GM12878 (cell line): ENCODE data around the gene ADGRL2.

ENCODE experiments used
- BHLHE40 ChIP-seq, 2 experiments: fragments of 450-650 bp in 1 of 2; IDR thresholded peaks; 2 replicates each; pipeline ENCODE4 v1.6.1; 2011 to 2017; ENCODE audit warnings: low read depth in 2 of 2, borderline replicate concordance in 1 of 2, improper control_type of control experiment in 1 of 2, low read length in 1 of 2, mild to moderate bottlenecking in 1 of 2
- EP300 ChIP-seq, 2 experiments: fragments of 150-350 bp in 1 of 2; IDR thresholded peaks; 2 replicates each; pipeline ENCODE4 v1.6.1; 2011 to 2012; ENCODE audit warnings: low read depth in 2 of 2, low read length in 2 of 2, borderline replicate concordance in 1 of 2, improper control_type of control experiment in 1 of 2, inconsistent platforms in 1 of 2; ENCODE audit not compliant: control insufficient read depth in 1 of 2
- EZH2 ChIP-seq: IDR thresholded peaks from 2 replicates; pipeline ENCODE4 v1.6.1; 2012; ENCODE audit warnings: low read depth, mild to moderate bottlenecking, control low read depth, inconsistent platforms, low read length, borderline replicate concordance; ENCODE audit not compliant: control insufficient read depth
- FOXK2 ChIP-seq: fragments of 450-650 bp; IDR thresholded peaks from 2 replicates; pipeline ENCODE4 v1.6.1; 2017; ENCODE audit warnings: mild to moderate bottlenecking, moderate library complexity
- GABPA ChIP-seq: IDR thresholded peaks from 2 replicates; pipeline ENCODE4 v1.6.1; 2014; ENCODE audit warnings: antibody characterized with exemption, low read depth, mild to moderate bottlenecking, inconsistent platforms
- POLR2A ChIP-seq: IDR thresholded peaks from 2 replicates; pipeline ENCODE4 v1.6.1; 2011; ENCODE audit warnings: low read depth, mild to moderate bottlenecking, low read length
- TCF12 ChIP-seq: IDR thresholded peaks from 2 replicates; pipeline ENCODE4 v1.6.1; 2011; ENCODE audit warnings: low read depth, mild to moderate bottlenecking, low read length
- TF ChIP-seq, protein P1 (sequence below), 3 experiments: IDR thresholded peaks in 2 of 3; conservative IDR thresholded peaks in 1 of 3; 2 replicates each; pipeline ENCODE4 v1.5.1; 2011; ENCODE audit warnings: low read depth in 3 of 3, low read length in 3 of 3, mild to moderate bottlenecking in 3 of 3, control low read depth in 2 of 3, moderate library complexity in 2 of 3, inconsistent platforms in 1 of 3, mixed read lengths in 1 of 3; ENCODE audit not compliant: control insufficient read depth in 2 of 3, insufficient read depth in 1 of 3; ENCODE audit errors: extremely low read depth in 1 of 3

DNA sequence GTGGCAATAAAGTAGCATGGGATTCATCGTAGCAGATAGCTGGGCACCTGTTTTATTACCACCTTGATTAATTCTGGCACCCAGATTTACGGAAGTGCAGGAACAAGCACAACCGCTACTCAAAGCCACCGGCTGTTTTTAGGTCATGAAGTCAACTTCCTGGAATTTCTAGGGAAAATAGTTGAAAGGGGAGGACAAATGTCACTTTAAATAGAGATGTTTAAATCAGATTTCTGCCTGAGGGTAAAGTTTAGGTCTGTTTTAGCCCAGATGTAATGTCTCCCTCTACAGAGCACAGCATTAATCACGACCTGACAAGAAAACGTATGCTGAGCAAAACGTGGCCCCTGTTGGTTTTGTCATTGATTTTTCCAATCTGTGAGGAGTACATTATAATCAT is 8.0 kb downstream of the ADGRL2 start:
- TF ChIP-seq, protein P1, sequence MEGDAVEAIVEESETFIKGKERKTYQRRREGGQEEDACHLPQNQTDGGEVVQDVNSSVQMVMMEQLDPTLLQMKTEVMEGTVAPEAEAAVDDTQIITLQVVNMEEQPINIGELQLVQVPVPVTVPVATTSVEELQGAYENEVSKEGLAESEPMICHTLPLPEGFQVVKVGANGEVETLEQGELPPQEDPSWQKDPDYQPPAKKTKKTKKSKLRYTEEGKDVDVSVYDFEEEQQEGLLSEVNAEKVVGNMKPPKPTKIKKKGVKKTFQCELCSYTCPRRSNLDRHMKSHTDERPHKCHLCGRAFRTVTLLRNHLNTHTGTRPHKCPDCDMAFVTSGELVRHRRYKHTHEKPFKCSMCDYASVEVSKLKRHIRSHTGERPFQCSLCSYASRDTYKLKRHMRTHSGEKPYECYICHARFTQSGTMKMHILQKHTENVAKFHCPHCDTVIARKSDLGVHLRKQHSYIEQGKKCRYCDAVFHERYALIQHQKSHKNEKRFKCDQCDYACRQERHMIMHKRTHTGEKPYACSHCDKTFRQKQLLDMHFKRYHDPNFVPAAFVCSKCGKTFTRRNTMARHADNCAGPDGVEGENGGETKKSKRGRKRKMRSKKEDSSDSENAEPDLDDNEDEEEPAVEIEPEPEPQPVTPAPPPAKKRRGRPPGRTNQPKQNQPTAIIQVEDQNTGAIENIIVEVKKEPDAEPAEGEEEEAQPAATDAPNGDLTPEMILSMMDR (IDR thresholded peaks at IDR 0.05 in 2 of 3, conservative IDR thresholded peaks at IDR 0.05 in 1 of 3; ENCODE audit: control insufficient read depth in 2 of 3, extremely low read depth in 1 of 3, insufficient read depth in 1 of 3, low read depth in 3 of 3, low read length in 3 of 3): no peak; a peak in 1 of 6 replicates
- no peak for TF ChIP-seq EZH2
- TF ChIP-seq POLR2A: no peak
- no peak for TF ChIP-seq BHLHE40 (IDR thresholded peaks at IDR 0.05; ENCODE audit: borderline replicate concordance in 1 of 2, low read depth in 2 of 2, low read length in 1 of 2)
- TF ChIP-seq EP300 (IDR thresholded peaks at IDR 0.05; ENCODE audit: borderline replicate concordance in 1 of 2, control insufficient read depth in 1 of 2, low read depth in 2 of 2, low read length in 2 of 2): no peak
- no peak for TF ChIP-seq TCF12
- TF ChIP-seq FOXK2: no peak
- no peak for TF ChIP-seq GABPA
